Measurements from ENCODE around the gene HUWE1. TPM values are rescaled to one million over a fixed set of nuclear protein-coding genes. Genes with fewer than 3 reads are reported as not detected.

HUWE1 gene, protein sequence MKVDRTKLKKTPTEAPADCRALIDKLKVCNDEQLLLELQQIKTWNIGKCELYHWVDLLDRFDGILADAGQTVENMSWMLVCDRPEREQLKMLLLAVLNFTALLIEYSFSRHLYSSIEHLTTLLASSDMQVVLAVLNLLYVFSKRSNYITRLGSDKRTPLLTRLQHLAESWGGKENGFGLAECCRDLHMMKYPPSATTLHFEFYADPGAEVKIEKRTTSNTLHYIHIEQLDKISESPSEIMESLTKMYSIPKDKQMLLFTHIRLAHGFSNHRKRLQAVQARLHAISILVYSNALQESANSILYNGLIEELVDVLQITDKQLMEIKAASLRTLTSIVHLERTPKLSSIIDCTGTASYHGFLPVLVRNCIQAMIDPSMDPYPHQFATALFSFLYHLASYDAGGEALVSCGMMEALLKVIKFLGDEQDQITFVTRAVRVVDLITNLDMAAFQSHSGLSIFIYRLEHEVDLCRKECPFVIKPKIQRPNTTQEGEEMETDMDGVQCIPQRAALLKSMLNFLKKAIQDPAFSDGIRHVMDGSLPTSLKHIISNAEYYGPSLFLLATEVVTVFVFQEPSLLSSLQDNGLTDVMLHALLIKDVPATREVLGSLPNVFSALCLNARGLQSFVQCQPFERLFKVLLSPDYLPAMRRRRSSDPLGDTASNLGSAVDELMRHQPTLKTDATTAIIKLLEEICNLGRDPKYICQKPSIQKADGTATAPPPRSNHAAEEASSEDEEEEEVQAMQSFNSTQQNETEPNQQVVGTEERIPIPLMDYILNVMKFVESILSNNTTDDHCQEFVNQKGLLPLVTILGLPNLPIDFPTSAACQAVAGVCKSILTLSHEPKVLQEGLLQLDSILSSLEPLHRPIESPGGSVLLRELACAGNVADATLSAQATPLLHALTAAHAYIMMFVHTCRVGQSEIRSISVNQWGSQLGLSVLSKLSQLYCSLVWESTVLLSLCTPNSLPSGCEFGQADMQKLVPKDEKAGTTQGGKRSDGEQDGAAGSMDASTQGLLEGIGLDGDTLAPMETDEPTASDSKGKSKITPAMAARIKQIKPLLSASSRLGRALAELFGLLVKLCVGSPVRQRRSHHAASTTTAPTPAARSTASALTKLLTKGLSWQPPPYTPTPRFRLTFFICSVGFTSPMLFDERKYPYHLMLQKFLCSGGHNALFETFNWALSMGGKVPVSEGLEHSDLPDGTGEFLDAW (N-terminal part only)
- 186 and 217 TPM in 2 replicates for total RNA-seq

DNA sequence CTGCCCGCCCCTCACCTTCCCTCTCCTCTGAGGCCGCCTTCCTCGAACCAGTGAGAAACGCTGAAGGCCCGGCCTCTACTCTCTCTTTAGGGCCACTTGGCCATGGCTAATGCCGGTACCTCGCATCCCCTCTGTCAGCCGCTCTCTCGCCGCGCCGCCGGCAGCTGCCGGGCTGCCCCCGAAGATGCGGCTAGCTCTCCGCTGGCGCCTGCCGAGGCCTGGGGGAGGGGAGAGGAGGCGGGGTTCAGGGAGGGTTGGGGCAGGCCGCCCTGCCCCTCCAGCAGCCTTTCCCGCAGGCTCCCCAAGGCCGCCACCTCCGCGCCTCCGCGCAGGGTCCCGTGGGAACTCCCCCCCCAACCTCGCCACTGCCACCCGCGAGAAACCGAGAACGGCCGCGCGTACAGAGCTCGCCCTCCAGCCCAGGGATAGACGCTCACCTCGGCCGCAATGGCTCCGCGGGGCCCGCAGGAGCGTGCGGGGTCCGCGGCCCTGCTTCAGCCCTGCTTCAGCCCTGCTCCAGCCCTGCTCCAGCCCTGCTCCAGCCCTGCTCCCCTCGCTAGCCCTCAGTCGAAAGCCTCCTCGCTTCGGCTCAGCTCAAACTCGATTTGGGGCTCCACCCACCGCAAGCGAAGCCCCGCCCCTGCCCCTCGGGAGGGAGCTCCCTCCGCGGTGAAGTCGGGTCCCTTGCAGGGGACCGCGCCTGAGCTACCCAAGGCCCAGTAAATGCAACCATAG lies at the start of gene HUWE1:
Gene HUWE1 (minus strand): TSS at position 569 of the 735 bp plus-strand sequence. CDS start 32,612 bp downstream, outside the sequence.

Small RNAs within 50 kb of the gene (small RNA-seq; reads per million reads assigned to genes)
- 193 reads per million, percentile 99 among the genes with 10 or more reads in this experiment for gene MIR98
- gene MIRLET7F2 = 50.4 reads per million, percentile 98 among the genes with 10 or more reads in this experiment
